NCI-H524 treated with DMSO at 0.1 percent for 48 hours (cell line): ENCODE measurements around the gene SPATA31A6.
"Not testable (repeated sequence)": the region's sequence is repeated elsewhere in the genome, so short reads cannot be mapped to it uniquely, and the experiment has no call there.

Source experiments
- DNase-seq: peaks from one replicate; lab custom pipeline; 2025; lab: John Stamatoyannopoulos, UW

Gene SPATA31A6

GRCh38 chr9:42183359-42183758 lies at the start of gene SPATA31A6:
Gene SPATA31A6 (plus strand): TSS chr9:42183659. CDS start chr9:42183688, 29 bp downstream.
- not testable (repeated sequence) for DNase-seq

GRCh38 chr9:42160299-42160698 lies 23.2 kb upstream of the SPATA31A6 start:
- not testable (repeated sequence) for DNase-seq

- not testable (repeated sequence) for DNase-seq
Observed at GRCh38 chr9:42219861-42220260, 36.4 kb downstream of the SPATA31A6 start.

GRCh38 chr9:42223230-42223629 lies 39.8 kb downstream of the SPATA31A6 start:
- DNase-seq, result not testable (repeated sequence)

GRCh38 chr9:42233031-42233430 lies 49.6 kb downstream of the SPATA31A6 start:
- DNase-seq, result not testable (repeated sequence)

- DNase-seq, result not testable (repeated sequence)
Observed at GRCh38 chr9:42234610-42235009, 51.2 kb downstream of the SPATA31A6 start.

- DNase-seq, result not testable (repeated sequence)
Observed at GRCh38 chr9:42235352-42235991, 52.0 kb downstream of the SPATA31A6 start.

- not testable (repeated sequence) for DNase-seq
Observed at GRCh38 chr9:42236097-42236496, 52.6 kb downstream of the SPATA31A6 start.

GRCh38 chr9:42237381-42237780 lies 53.9 kb downstream of the SPATA31A6 start:
- DNase-seq, result not testable (repeated sequence)

- DNase-seq, result not testable (repeated sequence)
Observed at GRCh38 chr9:42238862-42239261, 55.4 kb downstream of the SPATA31A6 start.
